GM18499 (cell line): ENCODE results near the gene ARHGEF3.
"Not testable (repeated sequence)": the region's sequence is repeated elsewhere in the genome, so short reads cannot be mapped to it uniquely, and the experiment has no call there.

Experiments
- ATAC-seq: cut with Tn5 transposase; IDR thresholded peaks from one replicate; pipeline ENCODE4 v1.9.1; 2021; ENCODE audit warnings: moderate number of reproducible peaks; ENCODE audit not compliant: insufficient read depth, unreplicated experiment

The ARHGEF3 gene

DNA sequence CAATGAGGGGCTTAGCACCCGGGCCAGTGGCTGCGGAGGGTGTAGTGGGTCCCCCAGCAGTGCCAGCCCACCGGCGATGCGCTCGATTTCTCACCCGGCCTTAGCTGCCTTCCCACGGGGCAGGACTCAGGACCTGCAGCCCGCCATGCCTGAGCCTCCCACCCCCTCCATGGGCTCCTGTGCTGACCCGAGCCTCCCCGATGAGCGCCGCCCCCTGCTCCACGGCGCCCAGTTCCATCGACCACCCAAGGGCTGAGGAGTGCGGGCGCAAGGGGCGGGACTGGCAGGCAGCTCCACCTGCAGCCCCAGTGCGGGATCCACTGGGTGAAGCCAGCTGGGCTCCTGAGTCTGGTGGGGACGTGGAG is 109.8 kb downstream of the ARHGEF3 start:
- ATAC-seq = not testable (repeated sequence)

GRCh38 chr3:56691165-56692000 is 110.4 kb downstream of the ARHGEF3 start:
- ATAC-seq = no peak

GRCh38 chr3:56689303-56689702 is 112.4 kb downstream of the ARHGEF3 start:
- ATAC-seq = no peak

DNA sequence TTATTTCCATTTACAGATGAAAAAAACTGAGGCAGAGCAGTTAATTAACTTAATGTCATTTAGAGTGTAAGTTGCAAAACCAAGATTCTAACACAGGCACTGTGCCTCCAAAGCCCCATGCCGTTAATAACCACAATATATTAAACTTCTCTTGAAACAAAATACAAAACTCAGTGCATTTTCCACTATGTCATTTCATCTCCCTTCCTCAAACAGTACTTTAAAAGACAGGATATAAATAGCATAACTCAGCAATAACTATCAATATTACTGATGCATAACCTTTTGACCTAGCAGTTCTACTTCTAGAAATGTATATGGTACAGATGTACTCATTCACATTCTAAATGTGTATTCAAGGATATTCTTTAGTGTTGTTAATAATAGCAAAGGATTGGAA is 113.6 kb downstream of the ARHGEF3 start:
- no peak for ATAC-seq

DNA sequence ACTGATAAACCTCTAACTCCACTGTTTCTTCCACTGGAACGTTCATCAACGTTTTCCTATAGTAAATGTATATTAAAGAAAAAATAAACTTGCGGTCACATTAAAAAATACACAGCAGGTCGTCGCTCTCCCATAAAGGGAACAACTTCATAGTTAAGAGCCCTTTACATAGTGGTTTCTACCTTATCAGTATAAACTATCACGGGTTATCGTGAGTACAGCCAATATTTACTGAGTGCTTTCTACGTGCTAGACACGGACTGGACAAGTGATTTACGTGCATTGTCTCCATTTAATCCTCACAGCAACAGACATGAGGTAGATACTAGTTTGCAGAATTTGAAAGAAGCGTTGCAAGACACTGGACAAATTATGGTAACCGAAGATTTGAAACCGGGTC is 117.7 kb downstream of the ARHGEF3 start:
- ATAC-seq = no peak

- no peak for ATAC-seq
Observed at GRCh38 chr3:56683122-56683817, 118.5 kb downstream of the ARHGEF3 start, which contains the start of gene TASOR. Gene TASOR (minus strand): TSS chr3:56683265. CDS start chr3:56683006, 259 bp downstream.

DNA sequence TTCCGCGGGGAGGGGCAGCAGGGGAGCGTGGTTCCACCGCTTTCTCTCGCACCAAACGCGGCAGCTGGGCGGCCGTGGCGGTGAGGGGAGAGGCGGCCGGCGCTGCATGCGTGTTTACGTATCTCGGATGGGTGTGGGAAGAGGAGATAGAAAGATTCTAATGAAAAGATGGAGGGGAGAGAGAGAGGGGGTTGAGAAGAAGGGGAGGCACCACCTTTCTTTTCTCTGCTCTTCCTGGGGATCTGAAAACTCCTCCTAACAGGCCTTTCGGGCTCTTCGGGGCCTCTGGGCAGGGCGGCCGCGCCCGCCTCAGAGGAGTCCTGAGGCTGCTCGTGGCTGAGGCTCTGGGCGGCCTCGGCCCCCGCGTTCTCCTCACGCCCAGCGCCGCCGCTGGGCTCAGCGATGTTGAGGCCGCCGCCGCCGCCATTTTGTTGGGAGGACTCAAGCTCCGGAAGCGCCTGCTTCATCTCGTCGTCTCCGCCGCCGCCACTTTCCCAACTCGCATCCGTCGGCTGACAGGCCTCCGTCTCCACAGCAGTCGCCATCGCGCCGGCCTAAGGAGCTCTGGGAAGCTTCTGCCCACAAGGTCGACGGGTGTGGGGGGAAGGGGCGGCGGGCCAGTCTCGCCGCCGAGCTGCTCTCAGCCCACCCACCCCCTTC is 119.2 kb downstream of the ARHGEF3 start:
- ATAC-seq = no peak

GRCh38 chr3:56681984-56682461 is 119.7 kb downstream of the ARHGEF3 start:
- ATAC-seq = no peak

DNA sequence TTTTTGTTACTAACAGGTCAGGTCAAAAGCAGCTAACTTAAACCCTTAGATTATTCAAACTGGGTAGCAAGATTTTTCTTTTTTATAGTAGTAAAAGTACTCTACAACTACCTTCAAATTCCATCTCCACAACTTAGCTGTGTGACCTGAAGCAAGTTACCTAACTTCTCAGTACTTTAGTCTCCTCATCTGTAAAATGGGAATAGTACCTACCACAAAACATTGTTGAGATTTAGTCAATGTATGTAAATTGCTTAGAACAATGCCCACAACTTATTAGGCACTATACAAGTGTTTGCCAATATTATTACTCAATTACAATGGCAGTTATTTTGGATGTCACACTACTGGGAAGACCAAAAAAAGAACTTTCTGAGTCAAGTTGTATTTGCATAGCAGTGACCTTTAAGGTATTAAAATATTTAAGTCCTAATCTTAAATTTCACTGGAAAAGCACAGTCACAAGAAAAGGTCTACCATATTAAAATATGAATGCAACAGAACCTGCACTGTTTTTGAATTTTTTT is 121.6 kb downstream of the ARHGEF3 start:
- ATAC-seq = no peak
